Measurements from ENCODE around the gene EIF5.

DNA sequence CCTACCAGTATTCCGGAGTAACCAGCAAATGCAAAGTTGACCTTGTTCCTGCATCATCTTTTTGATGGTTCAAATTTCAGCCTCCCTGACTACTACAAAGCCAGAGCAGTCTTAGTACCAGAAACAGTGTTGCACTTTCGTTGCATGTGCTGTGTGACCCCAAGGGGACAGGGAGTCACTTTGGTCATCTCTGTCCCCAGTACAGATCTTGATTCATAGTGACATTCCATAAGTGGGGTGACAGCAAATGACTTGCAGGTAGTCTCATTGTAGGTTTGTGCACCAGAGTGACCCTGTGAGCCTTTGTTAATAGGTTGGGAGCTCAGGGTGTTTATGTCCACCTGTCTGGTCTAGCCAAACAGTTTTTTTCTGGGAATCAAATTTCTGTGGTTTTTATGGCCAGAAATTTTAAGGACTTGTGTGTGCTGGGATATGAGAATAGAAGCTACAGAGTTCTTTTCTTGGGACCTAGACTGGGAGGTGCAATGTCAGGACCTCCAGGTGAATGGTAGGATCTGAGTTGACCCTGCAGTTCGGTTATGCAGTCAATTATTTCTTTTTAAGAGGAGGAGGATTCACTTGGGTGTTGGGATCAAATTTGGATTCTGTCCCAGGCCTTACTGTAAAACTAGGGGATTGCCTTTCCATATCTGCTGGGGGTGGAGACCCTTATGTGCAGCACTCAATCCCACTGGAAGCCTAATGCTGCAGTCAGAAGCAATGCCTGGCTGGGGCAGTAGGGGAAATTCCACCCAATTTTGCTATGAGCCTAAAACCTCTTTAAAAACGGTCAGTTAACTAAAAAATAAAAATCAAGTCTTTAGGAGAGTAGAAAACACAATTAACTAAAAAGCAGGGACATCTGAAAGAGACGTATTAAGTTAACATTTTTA is 10.1 kb downstream of the EIF5 start:
- TF ChIP-seq, protein P1, sequence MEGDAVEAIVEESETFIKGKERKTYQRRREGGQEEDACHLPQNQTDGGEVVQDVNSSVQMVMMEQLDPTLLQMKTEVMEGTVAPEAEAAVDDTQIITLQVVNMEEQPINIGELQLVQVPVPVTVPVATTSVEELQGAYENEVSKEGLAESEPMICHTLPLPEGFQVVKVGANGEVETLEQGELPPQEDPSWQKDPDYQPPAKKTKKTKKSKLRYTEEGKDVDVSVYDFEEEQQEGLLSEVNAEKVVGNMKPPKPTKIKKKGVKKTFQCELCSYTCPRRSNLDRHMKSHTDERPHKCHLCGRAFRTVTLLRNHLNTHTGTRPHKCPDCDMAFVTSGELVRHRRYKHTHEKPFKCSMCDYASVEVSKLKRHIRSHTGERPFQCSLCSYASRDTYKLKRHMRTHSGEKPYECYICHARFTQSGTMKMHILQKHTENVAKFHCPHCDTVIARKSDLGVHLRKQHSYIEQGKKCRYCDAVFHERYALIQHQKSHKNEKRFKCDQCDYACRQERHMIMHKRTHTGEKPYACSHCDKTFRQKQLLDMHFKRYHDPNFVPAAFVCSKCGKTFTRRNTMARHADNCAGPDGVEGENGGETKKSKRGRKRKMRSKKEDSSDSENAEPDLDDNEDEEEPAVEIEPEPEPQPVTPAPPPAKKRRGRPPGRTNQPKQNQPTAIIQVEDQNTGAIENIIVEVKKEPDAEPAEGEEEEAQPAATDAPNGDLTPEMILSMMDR (conservative IDR thresholded peaks at IDR 0.05; ENCODE audit: low read length), result no peak
- TF ChIP-seq EZH2phosphoT487 (IDR thresholded peaks at IDR 0.05; ENCODE audit: borderline replicate concordance), result no peak
